NCI-H1092 treated with DMSO at 0.1 percent for 48 hours (cell line): ENCODE measurements around the gene NFAM1.

ENCODE experiments used
- DNase-seq: peaks from one replicate; lab custom pipeline; 2025; lab: John Stamatoyannopoulos, UW

NFAM1 gene

DNA sequence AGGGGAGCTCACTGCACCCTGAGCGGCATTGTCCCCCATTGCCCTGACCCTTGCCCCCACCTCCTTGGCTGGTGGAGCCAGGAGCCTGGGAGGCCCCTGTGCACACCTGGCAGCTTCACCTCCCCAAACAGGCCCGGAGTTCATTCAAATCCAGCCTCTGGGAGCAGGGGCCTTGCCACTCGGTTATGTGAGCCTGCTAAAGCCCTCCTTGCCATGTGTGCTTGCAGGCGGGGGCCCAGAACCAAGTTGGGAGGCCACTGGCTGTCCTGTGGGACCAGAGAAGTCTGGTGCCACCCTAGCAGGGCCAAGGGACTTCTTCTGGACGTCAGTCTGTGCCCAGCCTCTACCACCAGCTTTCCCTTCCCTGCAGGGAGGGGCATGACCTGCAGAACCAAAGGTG lies 48.9 kb downstream of the NFAM1 start:
- DNase-seq, result no peak

DNA sequence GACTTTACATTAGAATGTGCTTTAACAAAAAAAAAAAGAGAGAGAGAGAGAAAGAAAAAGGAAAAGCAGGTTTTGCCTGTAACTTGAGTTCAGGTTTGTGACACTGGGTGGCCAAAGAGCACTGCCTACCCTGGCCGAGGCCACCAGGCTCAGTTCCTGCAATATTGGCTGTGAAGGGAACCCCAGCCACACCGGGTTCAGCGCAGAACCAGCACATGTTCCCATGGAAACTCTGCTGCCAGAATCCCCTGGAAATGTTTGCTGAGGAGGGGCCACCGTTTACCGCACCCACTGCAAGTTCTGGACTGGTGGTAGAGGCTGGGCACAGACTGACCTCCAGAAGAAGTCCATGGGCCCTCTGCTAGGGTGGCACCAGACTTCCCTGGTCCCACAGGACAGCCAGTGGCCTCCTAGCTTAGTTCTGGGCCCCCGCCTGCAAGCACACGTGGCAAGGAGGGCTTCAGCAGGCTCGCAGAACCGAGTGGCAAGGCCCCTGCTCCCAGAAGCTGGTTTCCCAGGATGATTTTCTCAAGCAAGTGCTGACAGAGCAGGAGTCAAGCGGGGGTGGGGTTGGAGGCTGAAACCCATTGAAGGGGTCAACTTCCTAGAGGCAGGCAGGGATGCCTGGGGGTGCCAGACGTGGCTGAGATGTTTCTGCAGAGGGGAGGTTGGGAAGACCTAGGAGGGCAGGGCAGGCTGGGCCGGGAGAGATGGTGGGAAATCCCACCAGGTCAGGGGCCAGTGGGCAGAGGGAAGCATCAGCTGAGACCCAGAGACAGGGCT lies 51.2 kb downstream of the NFAM1 start:
- DNase-seq, result peak; percentile 13

DNA sequence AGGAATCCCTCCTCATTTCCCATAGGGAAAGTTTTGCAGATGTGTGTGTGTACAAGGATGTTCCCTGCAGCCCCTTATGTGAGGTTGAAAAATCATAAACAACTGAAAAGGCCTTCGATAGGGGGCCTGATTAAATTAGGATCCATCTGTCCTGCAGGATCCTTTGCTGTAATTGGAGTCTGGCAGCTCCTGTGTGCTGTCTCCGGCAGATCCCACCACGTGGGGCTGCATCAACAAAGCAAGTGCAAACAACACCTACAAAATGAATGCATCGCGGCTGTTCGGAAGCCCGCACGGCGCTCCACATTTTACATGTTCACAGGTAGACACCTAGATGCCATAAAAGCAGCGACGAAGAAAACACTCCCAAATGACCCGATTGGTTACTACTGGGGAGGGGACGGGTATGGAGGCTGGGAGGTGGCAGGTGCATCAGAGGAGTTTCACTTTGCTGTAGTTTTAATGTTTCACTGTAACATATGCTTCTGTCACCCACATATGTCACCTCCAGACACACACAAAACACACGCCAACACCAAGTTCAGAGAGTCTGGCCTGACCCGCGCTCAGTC lies 52.2 kb downstream of the NFAM1 start:
- peak; percentile 21 for DNase-seq

DNA sequence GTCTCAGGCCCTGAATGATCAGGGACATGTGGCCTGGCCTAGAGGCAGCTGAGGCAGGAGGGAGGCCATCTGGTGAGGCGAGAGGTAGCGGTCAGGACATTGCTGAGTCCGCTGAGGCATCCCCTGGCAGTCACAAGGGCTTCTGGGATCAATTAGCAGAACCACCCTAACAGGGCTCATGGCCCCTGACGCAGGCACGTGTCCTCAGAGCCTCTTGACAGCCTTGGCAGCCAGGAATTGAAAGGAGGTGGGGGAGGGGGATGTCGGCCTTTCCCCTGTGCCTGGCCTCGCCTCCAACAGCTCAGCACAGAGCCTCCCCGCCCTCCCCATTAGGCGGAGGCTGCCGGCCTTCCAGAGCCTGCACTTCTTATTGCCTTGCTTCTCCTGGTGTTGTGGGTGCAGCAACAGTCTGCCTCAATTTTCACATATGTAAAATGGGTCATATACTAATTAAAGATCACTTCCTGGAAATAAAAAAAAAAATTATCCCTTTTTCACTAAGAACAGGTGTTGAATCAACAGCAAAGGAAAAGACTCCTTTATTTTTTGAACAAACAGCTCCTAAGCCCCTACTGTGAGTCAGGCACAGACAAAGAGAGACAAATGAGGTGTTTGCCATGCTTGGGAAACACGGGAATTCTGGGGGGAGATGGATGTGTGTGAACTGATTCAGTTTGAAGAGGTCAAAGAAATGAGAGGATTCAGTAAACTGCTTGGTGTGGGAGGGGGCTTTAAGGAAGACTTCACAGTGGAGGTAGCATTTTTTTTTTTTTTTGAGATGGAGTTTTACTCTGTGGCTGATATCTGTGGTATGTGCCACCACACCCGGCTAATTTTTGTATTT lies 55.3 kb downstream of the NFAM1 start:
- peak; percentile 58 for DNase-seq

DNA sequence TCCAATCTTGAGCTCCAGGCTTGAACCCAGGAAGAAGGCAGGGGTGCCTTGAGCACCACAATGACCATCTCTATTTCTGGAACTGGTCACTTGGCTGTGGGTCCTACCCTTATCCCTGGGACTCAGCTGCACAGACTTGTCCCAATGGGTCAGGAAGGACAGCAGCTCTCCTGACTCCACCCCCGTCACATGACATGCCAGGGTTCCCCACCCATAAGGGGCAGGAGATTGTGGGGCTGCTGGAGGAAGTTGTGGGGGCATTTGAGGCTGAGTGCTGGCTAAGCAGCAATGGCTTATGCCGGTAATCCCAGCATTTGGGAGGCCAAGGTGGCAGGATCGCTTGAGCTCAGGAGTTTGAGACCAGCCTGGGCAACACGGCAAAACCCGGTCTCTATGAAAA lies 56.2 kb downstream of the NFAM1 start:
- DNase-seq, result no peak

DNA sequence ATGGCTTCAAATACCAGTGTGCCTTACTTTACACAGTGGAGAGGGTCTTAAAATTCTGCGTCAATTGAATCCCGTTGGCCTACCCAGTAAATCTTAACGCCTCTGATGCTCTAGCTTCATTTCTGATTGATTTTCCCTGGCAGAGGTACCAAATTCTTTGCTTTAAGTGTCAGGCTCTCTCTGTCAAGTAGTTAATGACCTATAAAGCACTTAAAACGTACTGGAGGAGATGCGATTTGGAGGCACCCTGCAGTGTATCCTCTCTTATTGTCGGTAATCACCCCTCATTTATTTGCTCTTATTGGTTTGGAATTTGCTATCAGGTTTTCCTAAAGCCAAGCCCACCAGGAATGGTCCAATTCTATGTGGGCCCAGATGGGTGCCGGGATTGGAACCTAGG lies 59.2 kb downstream of the NFAM1 start:
- DNase-seq, result peak; percentile 56

DNA sequence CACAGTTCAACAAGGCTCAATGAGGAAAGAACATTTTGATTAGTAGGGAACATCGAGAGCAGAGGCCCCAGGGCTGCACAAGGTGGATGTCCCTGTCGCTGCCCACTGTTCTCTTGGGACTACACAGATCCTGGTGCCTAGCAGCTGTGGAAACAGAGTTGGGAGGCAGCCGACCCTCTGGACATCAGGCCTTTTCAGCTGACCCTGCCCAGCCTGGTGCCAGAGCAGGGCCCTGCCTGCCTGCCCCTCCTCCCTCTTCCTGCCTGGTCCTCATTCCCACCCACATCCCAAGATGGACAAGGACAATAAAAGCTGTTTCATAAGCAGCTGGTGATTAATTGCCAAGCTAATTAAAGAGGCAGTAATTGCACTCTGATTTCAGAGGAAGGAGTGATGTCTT lies 60.7 kb downstream of the NFAM1 start:
- no peak for DNase-seq

DNA sequence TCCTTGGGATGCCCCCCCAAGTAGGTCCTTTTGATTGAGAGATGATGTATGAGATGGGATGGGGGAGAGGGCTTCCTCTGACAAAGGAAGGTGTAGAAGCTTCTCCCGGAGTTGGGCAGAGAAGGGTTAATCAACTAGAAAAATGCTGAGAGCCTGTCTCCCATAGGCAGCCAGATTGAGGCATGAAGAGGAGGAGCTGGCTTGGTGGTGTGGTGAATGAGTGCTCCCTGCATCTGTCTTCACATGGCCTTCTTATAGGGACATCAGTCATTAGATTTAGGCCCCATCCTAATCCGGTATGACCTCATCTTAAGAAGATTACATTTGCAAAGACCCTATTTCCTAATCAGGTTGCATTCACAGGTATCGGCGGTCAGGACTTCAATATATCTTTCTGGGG lies 61.1 kb downstream of the NFAM1 start:
- DNase-seq, result no peak

DNA sequence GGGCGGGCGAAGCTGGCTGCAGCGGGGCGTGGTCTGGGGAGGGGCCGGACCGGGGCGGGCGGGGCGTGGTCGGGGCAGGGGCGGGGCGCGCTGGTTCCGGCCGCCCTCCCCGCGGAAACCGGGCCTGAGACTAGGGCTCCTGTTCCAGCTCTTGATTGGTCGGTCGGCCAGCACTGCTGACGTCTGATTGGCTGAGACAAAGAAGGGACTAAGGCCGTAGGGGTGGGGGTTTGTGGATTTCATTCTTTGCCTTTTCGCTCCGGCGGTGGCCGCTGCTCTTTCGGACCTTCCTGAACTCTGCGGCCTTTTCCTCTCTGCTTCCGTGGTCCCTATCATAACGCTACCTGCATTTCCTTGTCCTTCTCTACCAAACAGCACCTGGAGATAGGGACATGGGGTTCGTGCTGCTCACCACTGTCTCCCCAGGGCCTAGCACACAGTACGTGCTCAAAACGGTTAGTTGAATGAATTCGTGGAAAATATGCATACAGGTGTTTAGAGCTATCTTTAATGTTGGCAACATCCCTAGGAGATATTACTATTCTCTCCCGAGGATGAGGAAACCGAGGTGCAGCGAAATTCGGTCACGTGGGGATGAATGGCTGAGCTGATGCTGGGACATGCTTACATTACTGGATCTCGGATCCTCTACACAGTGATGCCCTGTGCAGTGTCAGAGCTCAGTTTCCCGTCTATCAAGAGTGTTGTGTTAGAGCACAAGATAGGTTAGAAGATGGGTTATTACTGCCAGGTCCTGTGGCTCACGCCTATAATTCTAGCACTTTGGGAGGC lies 62.8 kb downstream of the NFAM1 start:
- DNase-seq, result peak; percentile 95

DNA sequence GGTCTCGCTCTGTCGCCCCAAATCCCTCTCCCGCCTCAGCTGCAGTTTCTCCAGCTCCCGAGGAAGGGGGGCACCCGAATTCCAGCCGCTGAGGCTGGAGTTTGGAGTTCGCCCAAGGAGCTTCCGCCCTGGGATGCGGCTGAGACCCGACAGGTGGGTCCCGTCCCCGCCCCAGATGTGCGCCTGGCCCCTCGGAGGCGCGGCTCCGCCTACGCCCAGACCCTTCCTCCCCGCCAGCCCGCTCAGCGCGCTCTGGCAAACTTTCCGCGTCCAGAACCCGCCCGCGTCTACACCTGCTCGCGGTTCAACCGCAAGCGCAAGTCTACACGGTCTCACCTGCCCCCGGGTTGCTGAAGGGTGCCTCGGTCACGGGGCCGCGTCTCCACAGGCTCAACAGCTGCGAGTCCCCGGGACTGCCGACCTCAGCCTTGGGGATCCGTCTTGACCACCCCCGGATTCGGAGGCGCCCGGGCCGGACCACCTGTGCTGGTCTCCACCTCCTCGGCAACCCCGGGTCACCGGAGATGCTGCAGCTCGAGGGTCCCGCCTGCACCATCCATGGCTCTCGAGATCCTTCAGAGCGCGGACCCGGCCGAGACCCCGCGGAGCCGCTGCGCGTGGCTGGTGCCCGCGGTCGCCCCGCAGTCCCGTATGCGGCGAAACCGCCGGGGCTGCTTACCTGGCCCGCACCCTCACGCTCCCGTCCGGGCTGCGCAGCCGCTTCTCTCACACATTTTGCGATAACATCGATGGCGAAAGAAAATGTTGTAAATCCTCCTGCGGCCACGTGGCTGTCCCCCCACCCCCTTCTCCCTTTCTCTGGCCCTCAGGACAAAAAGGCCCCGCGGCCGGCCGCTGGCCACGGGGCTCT lies 63.6 kb downstream of the NFAM1 start:
- no peak for DNase-seq

DNA sequence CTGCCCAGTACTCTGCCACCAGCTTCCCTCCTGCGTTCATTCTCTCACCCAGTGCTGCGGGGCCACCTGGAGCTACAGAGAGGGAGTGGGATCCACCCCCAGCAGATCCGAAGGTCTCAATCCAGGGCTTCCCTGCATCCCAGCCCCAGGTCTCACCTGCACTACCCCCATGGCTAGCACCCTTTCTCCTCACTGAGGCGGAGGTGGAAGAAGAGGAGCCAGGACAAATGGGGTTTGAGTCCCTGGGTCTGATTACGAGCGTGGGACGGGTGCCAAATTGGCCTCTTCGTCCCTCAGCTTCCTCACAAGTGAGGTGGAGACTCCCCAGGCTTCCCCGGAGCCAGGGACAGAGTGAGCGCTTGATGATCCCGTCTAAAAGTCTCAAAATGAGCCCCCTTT lies 64.2 kb downstream of the NFAM1 start:
- peak; percentile 18 for DNase-seq

DNA sequence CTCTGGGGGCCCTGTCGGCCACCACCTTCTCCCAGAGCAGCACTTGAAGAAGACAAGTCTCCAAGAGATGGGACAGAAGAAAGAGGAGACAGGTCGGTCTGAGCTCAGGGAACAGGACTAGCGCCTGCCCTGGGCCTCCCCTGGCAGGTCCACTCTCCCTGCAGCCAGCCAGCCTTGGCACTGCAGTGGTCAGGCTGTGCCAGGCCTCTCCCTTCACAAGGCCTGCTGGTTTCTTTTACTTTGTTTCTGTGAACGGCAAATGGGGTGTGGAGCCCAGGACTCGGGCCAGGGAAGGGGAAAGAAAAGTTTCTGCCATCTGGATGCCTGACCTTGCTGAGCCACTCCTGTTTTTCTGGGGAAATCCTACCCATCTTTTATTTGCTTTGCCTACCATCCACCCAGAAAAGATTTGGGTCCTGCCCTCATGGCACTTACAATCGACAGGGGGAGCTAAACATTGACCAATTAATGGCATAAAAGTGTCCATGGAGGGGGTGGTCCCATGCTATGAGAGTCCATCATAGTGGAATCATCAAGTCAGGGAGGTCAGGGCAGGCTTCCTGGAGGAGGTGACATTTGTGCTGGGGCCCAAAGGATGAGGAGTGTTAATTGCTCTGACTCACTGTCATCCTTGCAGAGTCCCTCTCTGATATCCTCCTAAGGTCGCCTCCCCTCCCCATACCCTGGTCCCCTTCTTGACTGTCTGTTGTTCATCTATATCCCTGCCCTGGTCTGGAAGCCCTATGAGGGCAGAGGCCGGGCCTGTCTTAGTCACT lies 65.2 kb downstream of the NFAM1 start:
- DNase-seq, result no peak

DNA sequence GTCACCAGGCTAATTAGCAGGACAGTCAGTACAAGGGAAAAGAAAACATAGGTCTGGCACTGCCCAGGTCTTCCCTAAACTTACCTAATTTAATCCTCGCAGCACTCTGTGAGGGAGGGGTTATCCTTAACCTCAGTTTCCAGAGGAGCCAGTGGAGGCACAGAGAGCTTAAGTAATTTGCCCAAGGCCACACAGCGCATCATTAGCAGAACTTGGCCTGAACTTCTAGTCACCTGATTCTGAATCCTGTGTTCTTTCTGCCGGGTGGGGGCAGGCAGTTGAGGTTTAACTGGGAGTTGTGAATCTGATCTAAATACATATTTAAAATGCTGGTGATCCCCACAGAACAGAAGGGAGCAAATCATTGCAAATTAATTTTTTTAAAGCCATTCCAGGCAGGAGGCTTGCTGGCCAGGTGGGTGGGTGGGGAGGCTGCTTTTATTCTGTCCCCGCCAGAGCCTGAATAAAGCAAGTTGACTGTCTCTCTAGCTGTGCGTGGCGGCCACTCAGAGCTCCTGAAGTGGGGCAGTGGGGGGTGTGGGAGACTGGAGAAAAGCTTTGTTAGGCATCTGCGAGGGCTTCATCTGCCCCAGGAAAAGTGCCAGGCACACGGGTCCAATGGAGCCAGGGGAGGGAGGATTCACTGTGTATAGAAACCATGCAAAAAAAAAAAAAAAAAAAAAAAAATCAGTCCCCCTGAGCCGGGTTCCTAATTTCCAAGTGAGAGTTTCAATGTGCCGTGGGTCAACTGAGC lies 66.1 kb downstream of the NFAM1 start:
- peak; percentile 36 for DNase-seq

DNA sequence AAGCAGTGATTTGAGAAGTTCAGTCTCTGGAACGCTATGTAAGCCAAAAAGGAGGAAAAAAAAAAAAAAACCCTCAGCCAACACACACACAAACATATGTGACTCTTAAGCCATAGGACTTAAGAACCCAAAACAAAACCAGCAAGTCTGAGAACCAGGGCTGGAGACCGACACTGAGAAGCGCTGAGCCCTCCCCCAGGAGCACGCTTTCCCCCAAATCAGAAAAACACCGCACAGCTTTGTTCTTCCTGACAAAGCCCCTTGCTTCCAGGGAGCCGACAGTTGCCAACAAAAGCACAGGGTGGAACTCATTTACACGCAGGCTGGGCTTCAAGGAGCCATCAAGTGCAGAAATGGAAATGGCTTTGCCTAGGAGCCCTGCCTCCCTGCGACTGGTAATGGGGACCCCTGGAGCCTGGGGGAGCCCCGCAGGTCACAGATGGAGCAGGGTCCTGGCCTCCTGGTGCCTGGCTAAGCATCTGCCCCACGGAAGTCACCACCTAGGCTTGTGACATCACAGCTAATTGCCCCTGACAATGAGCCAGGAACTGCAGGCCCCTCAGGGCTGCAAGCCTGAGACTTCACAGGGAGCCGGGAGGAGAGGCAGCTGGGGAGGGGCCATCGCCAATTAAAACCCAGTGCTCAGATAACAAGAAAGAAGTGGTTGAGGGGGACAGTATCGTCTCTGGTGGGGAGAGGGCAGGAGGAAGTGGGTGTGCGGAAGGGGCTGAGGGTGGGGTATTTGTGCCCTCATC lies 66.9 kb downstream of the NFAM1 start:
- peak; percentile 85 for DNase-seq

DNA sequence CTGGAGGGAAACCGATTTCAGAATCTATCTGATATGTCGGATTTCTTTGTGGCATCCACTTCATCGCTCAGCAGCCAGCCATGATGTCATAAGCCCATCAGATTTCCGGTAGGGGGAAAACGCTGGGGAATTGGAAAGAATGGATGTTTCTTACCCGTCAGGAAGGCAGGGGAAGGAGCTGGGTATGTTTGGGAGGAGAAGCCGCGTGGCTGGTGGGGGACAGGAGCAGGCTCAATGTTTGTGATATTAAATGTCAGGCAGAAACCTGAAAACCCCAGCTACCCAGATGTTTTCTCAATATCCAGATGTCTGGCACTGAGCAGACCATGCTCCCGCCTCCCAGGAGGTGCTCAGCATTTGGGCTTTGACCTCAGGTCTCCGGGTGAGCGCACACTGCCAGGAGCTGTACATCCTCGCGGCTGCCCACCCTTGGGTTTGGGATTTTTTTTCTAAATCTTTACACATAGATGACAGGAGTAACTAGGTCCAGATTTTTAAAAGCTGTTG lies 67.5 kb downstream of the NFAM1 start:
- DNase-seq, result peak; percentile 68

DNA sequence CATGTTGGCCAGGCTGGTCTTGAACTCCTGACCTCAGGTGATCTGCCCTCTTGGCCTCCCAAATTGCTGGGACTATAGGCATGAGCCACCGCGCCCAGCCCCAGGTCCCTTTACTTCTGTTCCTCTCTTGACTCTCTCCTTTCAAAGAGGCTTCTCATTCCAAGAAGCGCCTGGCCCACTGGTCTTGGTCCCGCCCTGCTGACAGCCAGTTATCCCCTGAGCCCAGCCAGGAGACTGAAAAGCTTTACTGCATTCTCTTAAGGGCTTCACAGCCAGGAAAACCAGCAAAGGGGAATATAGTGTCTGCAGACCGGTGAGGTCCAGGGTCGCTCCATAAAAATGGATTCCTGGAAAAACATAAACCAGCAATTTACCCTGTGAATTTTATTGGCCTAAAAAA lies 68.3 kb downstream of the NFAM1 start:
- DNase-seq, result no peak

DNA sequence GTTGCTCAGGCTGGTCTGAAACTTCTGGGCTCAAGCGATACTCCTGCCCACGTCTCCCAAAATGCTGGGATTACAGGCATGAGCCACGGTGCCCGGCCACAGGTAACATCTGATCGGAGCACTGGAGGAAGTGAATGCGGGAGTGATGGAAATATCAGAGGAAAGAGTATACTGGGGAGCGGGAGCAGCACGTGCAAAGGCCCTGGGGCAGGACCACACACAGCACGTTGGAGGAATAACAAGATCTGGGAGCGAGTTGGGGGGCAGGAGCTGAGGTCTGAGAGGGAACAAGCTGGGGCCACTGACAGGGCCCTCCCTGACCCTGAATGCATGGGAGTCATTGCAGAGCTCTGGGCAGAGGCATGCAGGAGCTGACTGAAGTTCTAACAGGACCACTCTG lies 70.7 kb downstream of the NFAM1 start:
- no peak for DNase-seq

DNA sequence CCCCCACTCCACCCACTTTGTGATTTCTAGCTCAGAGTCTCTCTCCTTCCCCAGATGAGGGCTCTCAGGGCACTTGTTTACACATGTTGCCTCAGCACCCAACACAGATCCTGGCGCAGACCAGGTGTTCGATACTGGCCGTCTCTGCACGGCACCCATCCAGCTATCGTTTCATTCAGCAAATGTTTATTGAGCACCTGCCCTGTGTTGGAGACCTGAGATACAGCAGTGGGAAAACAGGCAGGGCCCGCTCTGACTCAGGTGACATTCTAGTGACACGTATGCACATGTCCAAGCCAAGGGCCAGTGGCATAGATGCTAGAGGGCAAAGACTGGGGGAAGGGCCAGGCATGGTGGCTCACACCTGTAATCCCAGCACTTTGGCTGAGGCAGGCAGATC lies 71.9 kb downstream of the NFAM1 start:
- DNase-seq, result peak; percentile 59
